ENCODE results near the gene MFSD8.

GRCh38 chr4:127889903-127890302 lies 75.1 kb downstream of the MFSD8 start:
- TF ChIP-seq, protein P1, sequence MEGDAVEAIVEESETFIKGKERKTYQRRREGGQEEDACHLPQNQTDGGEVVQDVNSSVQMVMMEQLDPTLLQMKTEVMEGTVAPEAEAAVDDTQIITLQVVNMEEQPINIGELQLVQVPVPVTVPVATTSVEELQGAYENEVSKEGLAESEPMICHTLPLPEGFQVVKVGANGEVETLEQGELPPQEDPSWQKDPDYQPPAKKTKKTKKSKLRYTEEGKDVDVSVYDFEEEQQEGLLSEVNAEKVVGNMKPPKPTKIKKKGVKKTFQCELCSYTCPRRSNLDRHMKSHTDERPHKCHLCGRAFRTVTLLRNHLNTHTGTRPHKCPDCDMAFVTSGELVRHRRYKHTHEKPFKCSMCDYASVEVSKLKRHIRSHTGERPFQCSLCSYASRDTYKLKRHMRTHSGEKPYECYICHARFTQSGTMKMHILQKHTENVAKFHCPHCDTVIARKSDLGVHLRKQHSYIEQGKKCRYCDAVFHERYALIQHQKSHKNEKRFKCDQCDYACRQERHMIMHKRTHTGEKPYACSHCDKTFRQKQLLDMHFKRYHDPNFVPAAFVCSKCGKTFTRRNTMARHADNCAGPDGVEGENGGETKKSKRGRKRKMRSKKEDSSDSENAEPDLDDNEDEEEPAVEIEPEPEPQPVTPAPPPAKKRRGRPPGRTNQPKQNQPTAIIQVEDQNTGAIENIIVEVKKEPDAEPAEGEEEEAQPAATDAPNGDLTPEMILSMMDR (IDR thresholded peaks at IDR 0.05), result no peak
- TF ChIP-seq POLR2A (IDR thresholded peaks at IDR 0.05), result no peak

Measured in right lobe of liver (tissue), 4 donors.